Measurements from ENCODE around the gene SCAMP3. TPM values are rescaled to one million over a fixed set of nuclear protein-coding genes. Genes with fewer than 3 reads are reported as not detected.

The SCAMP3 gene
- total and polyA plus RNA-seq, 7 experiments from 2014 or later = 50.8 to 219 (median 110) TPM

DNA sequence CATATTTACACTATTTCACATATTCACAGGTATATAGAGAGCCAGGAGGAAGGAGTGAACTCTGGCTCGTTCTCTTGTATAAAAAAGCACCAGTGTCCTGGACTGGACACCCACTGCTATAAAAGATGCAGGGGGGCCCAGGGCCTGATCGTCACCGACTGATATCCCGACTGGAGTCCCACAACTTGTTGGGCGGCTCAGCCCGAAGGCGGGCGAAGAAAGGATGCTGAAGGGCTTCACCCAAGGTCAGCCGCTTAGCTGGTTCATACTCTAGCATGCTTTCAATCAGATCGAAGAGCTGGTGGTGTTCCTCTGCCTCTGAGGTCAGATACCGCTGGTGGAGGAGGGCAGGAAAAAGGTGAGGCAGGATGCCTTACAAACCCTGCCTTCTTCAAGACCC is 907 bp upstream of the SCAMP3 start:
- POLR2A ChIA-PET = interaction anchor here (0.8 to 1.8 kb wide), 4 partner anchors 10 to 59 kb away, joined by 3 to 5 read pairs (median 3); partner anchors contain the start of gene CLK2
- CTCF ChIA-PET = interaction anchor here (0.7 kb wide), 2 partner anchors 10 to 15 kb away, joined by 3 to 4 read pairs; partner anchors contain the start of gene CLK2
- no peaks in the 10 kb centered on the region for H3K9me3 ChIP-seq (ENCODE audit: control insufficient read depth in 2 of 3, low read length in 3 of 3)
- ATAC-seq = no peak
- peaks cover 18 to 19% of the 10 kb centered on the region in 2 donors for H3K4me1 ChIP-seq (ENCODE audit: control insufficient read depth in 2 of 2, insufficient read depth in 2 of 2, low read length in 2 of 2)
- Mint-ChIP-seq H3K9me3 (no peaks in the 10 kb centered on the region), H3K36me3 (peaks cover 4 to 54% (median 25%) of the 10 kb centered on the region in 5 donors), H3K27me3 (no peaks in the 10 kb centered on the region), H3K4me3 (peak overlapping the region in 9 of 10 donors; percentile 15 to 100 (median 53)), H3K4me1 (peaks cover 21 to 44% (median 29%) of the 10 kb centered on the region in 7 donors), H3K27ac (peak overlapping the region; percentile 24 to 98 (median 96))
- peaks cover 9 to 70% (median 25%) of the 10 kb centered on the region in 3 experiments for H3K36me3 ChIP-seq (ENCODE audit: control insufficient read depth in 2 of 3, insufficient read depth in 3 of 3, low read length in 3 of 3)
- DNase-seq = no peak
- no peak overlapping the region for H3K27ac ChIP-seq (ENCODE audit: low read depth, low read length)
- no peak overlapping the region for H3K4me3 ChIP-seq (ENCODE audit: low read length)
- no peaks in the 10 kb centered on the region for H3K27me3 ChIP-seq (ENCODE audit: control insufficient read depth in 2 of 2, insufficient read depth in 2 of 2, low read length in 2 of 2)
- intact Hi-C loops (cut with micrococcal nuclease) = loop anchor here in 1 of 2 donors (10.0 kb wide), 1 partner anchor 792 kb away; the partner anchor contains the start of genes LAMTOR2 and UBQLN4

- no peak for ATAC-seq
- intact Hi-C loops (cut with micrococcal nuclease) = loop anchor here in 1 of 2 donors (10.0 kb wide), 1 partner anchor 793 kb away; the partner anchor contains the start of genes LAMTOR2 and UBQLN4
These were observed 688 bp downstream of the SCAMP3 start for GRCh38 chr1:155261493-155261851.

DNA sequence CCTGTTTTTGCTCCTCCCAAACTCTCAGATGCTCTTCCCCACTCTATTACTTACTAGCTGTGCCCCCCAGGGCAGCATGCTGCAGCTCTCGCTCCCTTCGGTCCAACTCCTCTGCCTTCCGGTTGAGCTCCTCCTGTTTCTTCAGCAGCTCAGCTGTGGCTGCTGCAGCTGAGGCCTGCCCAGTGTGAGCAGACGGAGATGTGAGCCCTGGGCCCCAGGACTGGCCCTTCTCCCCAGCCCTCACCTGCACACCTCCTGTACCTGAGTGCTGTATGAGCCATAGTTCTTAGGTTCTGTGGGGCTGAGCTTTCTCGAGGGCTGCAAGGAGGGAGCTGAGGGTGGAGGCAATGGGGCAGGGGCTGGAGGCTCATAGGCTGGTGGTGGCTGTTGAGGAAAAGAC is 1.9 kb downstream of the SCAMP3 start:
- Histone ChIP-seq H3K4me1 (ENCODE audit: control insufficient read depth in 2 of 2, insufficient read depth in 2 of 2, low read length in 2 of 2) (peaks cover 22 to 23% of the 10 kb centered on the region in 2 donors), H3K27me3 (ENCODE audit: control insufficient read depth in 2 of 2, insufficient read depth in 2 of 2, low read length in 2 of 2) (no peaks in the 10 kb centered on the region), H3K9me3 (ENCODE audit: control insufficient read depth in 2 of 3, low read length in 3 of 3) (no peaks in the 10 kb centered on the region), H3K27ac (ENCODE audit: low read depth, low read length) (peak overlapping the region; percentile 87), H3K36me3 (ENCODE audit: control insufficient read depth in 2 of 3, insufficient read depth in 3 of 3, low read length in 3 of 3) (peaks cover 5 to 58% (median 12%) of the 10 kb centered on the region in 3 experiments), H3K4me3 (ENCODE audit: low read length) (no peak overlapping the region)
- POLR2A ChIA-PET = interaction anchor here (1.6 to 4.2 kb wide), 5 partner anchors 9 to 349 kb away, joined by 3 to 40 read pairs (median 15); partner anchors contain the start of genes CLK2 and MSTO1
- ATAC-seq = no peak
- DNase-seq = no peak
- intact Hi-C loops (cut with micrococcal nuclease) = loop anchor here in 1 of 2 donors (10.0 kb wide), 1 partner anchor 795 kb away; the partner anchor contains the start of genes LAMTOR2 and UBQLN4
- Mint-ChIP-seq H3K36me3 (peaks cover 0 to 43% (median 25%) of the 10 kb centered on the region in 5 donors), H3K27me3 (no peaks in the 10 kb centered on the region), H3K27ac (peak overlapping the region in 2 of 9 donors; percentile 89 to 96), H3K4me3 (peak overlapping the region; percentile 33 to 99 (median 96)), H3K9me3 (peaks cover 0 to 1% (median 0%) of the 10 kb centered on the region in 11 donors), H3K4me1 (peaks cover 31 to 55% (median 47%) of the 10 kb centered on the region in 7 donors)
- CTCF ChIA-PET = interaction anchor here (0.6 to 4.2 kb wide), 6 partner anchors 10 to 500 kb away, joined by 3 to 42 read pairs (median 4); no protein-coding TSS in a partner anchor

More at GRCh38 chr1:155261493-155261851, 688 bp downstream of the SCAMP3 start:
- Mint-ChIP-seq H3K4me3 (peak overlapping the region; percentile 81 to 100 (median 98)), H3K27me3 (no peaks in the 10 kb centered on the region), H3K9me3 (no peaks in the 10 kb centered on the region), H3K4me1 (peaks cover 28 to 47% (median 39%) of the 10 kb centered on the region in 7 donors), H3K27ac (peak overlapping the region; percentile 89 to 98 (median 96)), H3K36me3 (peaks cover 4 to 50% (median 27%) of the 10 kb centered on the region in 5 donors)
- peaks cover 5 to 65% (median 18%) of the 10 kb centered on the region in 3 experiments for H3K36me3 ChIP-seq (ENCODE audit: control insufficient read depth in 2 of 3, insufficient read depth in 3 of 3, low read length in 3 of 3)
- H3K27me3 ChIP-seq (ENCODE audit: control insufficient read depth in 2 of 2, insufficient read depth in 2 of 2, low read length in 2 of 2) = no peaks in the 10 kb centered on the region
- H3K4me1 ChIP-seq (ENCODE audit: control insufficient read depth in 2 of 2, insufficient read depth in 2 of 2, low read length in 2 of 2) = peaks cover 18 to 19% of the 10 kb centered on the region in 2 donors
- peak overlapping the region; percentile 88 for H3K4me3 ChIP-seq (ENCODE audit: low read length)
- ChIA-PET CTCF (interaction anchor here (0.9 to 4.2 kb wide), 5 partner anchors 10 to 89 kb away, joined by 3 to 42 read pairs (median 4); partner anchors contain the start of gene KRTCAP2), POLR2A (interaction anchor here (0.6 to 4.2 kb wide), 16 partner anchors 10 to 348 kb away, joined by 3 to 40 read pairs (median 5); partner anchors contain the start of genes CLK2, MSTO1 and RUSC1)
- DNase-seq = peak in 2 of 9 donors; percentile 25 to 41
- no peaks in the 10 kb centered on the region for H3K9me3 ChIP-seq (ENCODE audit: control insufficient read depth in 2 of 3, low read length in 3 of 3)
- H3K27ac ChIP-seq (ENCODE audit: low read depth, low read length) = peak overlapping the region; percentile 87

DNA sequence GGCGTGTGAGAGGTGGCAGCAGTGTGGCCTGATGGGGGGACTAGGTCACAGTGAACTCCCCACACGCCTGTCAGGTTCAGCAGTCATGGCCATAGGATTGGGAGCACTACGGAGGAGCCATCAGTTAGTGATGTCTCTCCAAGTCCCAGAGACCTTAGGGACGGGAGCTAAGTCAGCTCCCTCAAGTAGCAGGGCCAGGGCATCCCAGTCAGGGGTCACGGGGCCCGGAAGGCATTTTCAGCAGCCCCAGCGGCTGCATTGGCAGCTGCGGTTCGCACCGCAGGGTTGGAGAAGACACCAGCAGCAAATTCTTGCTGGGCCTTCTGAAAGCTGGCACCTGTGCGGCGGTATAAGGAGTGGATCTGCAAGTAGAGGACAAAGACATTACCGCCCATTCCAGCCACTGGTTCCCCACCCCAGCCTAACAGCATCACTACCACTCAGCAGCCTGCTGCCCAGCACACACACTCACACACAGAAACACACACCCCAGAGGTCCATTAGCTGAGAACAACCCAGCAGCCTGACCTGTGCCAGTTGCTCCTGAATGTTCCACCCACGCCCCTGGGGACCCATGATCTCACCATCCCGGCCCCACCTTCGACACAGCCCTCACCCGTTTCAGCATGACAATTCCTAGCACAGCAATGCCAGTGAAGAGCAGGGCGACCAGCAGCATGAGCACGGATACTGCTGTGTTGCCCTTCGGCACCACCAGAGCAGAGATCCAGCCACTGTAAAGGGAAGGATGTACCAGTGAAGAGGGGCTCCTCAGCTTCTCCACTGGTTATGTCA is 5.9 kb downstream of the SCAMP3 start:
- POLR2A ChIA-PET = interaction anchor here (0.9 to 2.2 kb wide), 4 partner anchors 11 to 489 kb away, joined by 3 to 8 read pairs (median 3); no protein-coding TSS in a partner anchor
- no peak for ATAC-seq
- peak overlapping the region; percentile 63 for H3K27ac ChIP-seq (ENCODE audit: low read depth, low read length)

DNA sequence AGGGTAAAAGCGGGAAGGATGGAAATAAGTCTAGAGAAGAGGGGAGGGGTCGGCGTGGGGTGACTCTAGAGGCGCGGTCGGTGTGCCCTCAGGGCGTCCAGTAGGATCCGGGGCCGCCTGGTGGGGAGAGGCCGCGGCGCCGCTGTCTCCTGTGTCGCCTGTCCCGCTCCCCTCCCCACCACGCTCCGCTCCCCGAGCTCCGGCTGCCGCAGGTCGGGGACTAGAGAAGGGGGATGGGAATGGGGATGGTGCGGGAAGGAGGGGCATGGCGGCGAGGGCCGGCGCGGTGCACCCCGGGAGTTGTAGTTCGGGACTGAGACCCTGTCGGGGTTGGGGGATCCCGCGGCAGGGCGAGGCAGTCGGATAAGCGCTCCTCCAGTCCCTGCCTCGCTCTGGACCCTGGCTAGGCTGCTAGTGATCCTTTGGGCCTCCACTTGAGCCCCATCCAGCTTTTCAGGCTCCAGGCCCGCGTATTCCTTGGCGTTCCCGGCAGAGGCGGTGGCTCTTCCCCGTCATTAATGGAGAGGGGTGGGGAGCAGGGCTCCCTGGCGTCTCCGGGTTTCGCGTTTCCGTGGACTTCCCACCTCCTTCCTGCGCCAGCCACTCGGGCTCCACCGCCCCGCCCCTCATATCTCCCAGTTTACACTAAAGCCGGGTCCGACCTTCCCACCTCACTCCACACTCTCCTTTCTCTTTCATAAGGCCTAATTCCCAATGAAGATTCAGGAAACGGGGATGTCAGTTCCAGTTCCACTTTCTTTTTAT is 6.7 kb downstream of the SCAMP3 start, which contains the start of gene ENTREP3:
TSS of gene ENTREP3 (minus strand) at position 241 of the 765 bp plus-strand sequence. CDS start 606 bp downstream, outside the sequence.
- no peaks in the 10 kb centered on the region for H3K9me3 ChIP-seq (ENCODE audit: control insufficient read depth in 2 of 3, low read length in 3 of 3)
- peak within 1 kb of the TSS; percentile 68 to 85 (median 82) for H3K4me3 Mint-ChIP-seq
- ChIA-PET POLR2A (interaction anchor here (0.7 to 2.2 kb wide), 3 partner anchors 10 to 602 kb away, joined by 3 to 8 read pairs (median 5); partner anchors contain the start of gene GON4L), CTCF (interaction anchor here (0.6 to 1.3 kb wide), 3 partner anchors 52 to 82 kb away, joined by 3 to 7 read pairs (median 4); partner anchors contain the start of gene KRTCAP2)
- peak within 1 kb of the TSS; percentile 68 for H3K4me3 ChIP-seq (ENCODE audit: low read length)
- H3K27ac ChIP-seq (ENCODE audit: low read depth, low read length) = peak within 1 kb of the TSS; percentile 63
- peak within 1 kb of the TSS; percentile 28 to 88 (median 72) for H3K27ac Mint-ChIP-seq
- intact Hi-C loops (cut with micrococcal nuclease) = loop anchor here (1.0 to 10.0 kb wide), 5 partner anchors 17 to 249 kb away; partner anchors contain the start of genes CLK2 (in 2 of the 2), MTX1 (in 1 of the 2) and THBS3 (in 1 of the 2)
- no peaks in the 10 kb centered on the region for H3K27me3 Mint-ChIP-seq
- H3K4me1 ChIP-seq (ENCODE audit: control insufficient read depth in 2 of 2, insufficient read depth in 2 of 2, low read length in 2 of 2) = peaks cover 7 to 14% of the 10 kb centered on the region in 2 donors
- no peaks in the 10 kb centered on the region for H3K27me3 ChIP-seq (ENCODE audit: control insufficient read depth in 2 of 2, insufficient read depth in 2 of 2, low read length in 2 of 2)
- DNase-seq (peak; percentile 51 to 83 (median 66)), ATAC-seq (peak; percentile 72)
- peaks cover 0 to 21% (median 16%) of the 10 kb centered on the region in 5 donors for H3K36me3 Mint-ChIP-seq
- H3K4me1 Mint-ChIP-seq = peaks cover 21 to 49% (median 42%) of the 10 kb centered on the region in 7 donors
- peaks cover 0 to 1% (median 0%) of the 10 kb centered on the region in 11 donors for H3K9me3 Mint-ChIP-seq
- peaks cover 0 to 30% (median 6%) of the 10 kb centered on the region in 3 experiments for H3K36me3 ChIP-seq (ENCODE audit: control insufficient read depth in 2 of 3, insufficient read depth in 3 of 3, low read length in 3 of 3)

More for the DNA sequence above, 5.9 kb downstream of the SCAMP3 start:
- Mint-ChIP-seq H3K36me3 (peaks cover 0 to 22% (median 18%) of the 10 kb centered on the region in 5 donors), H3K4me3 (peak overlapping the region; percentile 63 to 85 (median 76)), H3K27ac (peak overlapping the region; percentile 18 to 75 (median 46)), H3K4me1 (peaks cover 27 to 51% (median 44%) of the 10 kb centered on the region in 7 donors), H3K27me3 (no peaks in the 10 kb centered on the region), H3K9me3 (peaks cover 0 to 1% (median 0%) of the 10 kb centered on the region in 11 donors)
- Histone ChIP-seq H3K36me3 (ENCODE audit: control insufficient read depth in 2 of 3, insufficient read depth in 3 of 3, low read length in 3 of 3) (peaks cover 0 to 33% (median 6%) of the 10 kb centered on the region in 3 experiments), H3K9me3 (ENCODE audit: control insufficient read depth in 2 of 3, low read length in 3 of 3) (no peaks in the 10 kb centered on the region), H3K27me3 (ENCODE audit: control insufficient read depth in 2 of 2, insufficient read depth in 2 of 2, low read length in 2 of 2) (no peaks in the 10 kb centered on the region), H3K4me1 (ENCODE audit: control insufficient read depth in 2 of 2, insufficient read depth in 2 of 2, low read length in 2 of 2) (peaks cover 13 to 22% of the 10 kb centered on the region in 2 donors), H3K4me3 (ENCODE audit: low read length) (no peak overlapping the region)
- CTCF ChIA-PET = interaction anchor here (0.7 to 1.3 kb wide), 2 partner anchors 66 to 78 kb away, joined by 3 read pairs; no protein-coding TSS in a partner anchor
- intact Hi-C loops (cut with micrococcal nuclease) = loop anchor here in 1 of 2 donors (5.0 to 10.0 kb wide), 2 partner anchors 49 to 249 kb away; partner anchors contain the start of genes MTX1 and THBS3
- no peak for DNase-seq

All from naive thymus-derived CD4-positive, alpha-beta T cell (primary cell).